Gastrocnemius medialis (tissue), 4 donors: ENCODE measurements around the gene LIN7C.

ENCODE experiments used
- POLR2A ChIP-seq, 2 donors: fragments of 450-650 bp; IDR thresholded peaks; one replicate each; pipeline ENCODE4 v1.6.1; 2017; ENCODE audit warnings: antibody characterized with exemption in 2 of 2, mild to moderate bottlenecking in 2 of 2, moderate library complexity in 2 of 2
- TF ChIP-seq, protein P1 (sequence below), 5 experiments: fragments of 450-650 bp in 3 of 5; fragments of 200-600 bp in 2 of 5; sonication (generic) in 2 of 5; IDR thresholded peaks in 4 of 5; conservative IDR thresholded peaks in 1 of 5; 1 replicate in 4 of 5; 2 replicates in 1 of 5; pipeline ENCODE4 v1.5.1; 2016 to 2019; ENCODE audit warnings: antibody characterized with exemption in 5 of 5, mild to moderate bottlenecking in 3 of 5, moderate library complexity in 3 of 5

- TF ChIP-seq, protein P1, sequence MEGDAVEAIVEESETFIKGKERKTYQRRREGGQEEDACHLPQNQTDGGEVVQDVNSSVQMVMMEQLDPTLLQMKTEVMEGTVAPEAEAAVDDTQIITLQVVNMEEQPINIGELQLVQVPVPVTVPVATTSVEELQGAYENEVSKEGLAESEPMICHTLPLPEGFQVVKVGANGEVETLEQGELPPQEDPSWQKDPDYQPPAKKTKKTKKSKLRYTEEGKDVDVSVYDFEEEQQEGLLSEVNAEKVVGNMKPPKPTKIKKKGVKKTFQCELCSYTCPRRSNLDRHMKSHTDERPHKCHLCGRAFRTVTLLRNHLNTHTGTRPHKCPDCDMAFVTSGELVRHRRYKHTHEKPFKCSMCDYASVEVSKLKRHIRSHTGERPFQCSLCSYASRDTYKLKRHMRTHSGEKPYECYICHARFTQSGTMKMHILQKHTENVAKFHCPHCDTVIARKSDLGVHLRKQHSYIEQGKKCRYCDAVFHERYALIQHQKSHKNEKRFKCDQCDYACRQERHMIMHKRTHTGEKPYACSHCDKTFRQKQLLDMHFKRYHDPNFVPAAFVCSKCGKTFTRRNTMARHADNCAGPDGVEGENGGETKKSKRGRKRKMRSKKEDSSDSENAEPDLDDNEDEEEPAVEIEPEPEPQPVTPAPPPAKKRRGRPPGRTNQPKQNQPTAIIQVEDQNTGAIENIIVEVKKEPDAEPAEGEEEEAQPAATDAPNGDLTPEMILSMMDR (IDR thresholded peaks at IDR 0.05 in 4 of 5, conservative IDR thresholded peaks at IDR 0.05 in 1 of 5): no peak
- no peak for TF ChIP-seq POLR2A (IDR thresholded peaks at IDR 0.05)
Observed at GRCh38 chr11:27470166-27470565, 36.4 kb downstream of the LIN7C start.
